ENCODE measurements around the gene SPTLC2.
A peak's percentile ranks its signal among the peaks of the same experiment; 100 is the strongest.

SPTLC2 gene

GRCh38 chr14:77498120-77498979 is 118.1 kb downstream of the SPTLC2 start, which contains the start of gene ISM2:
ISM2 (minus strand) TSS chr14:77498816; CDS start chr14:77498793, 23 bp downstream.
- no peak for TF ChIP-seq CTCF (conservative IDR thresholded peaks at IDR 0.05)
- H3K27ac ChIP-seq = peak within 1 kb of the TSS; percentile 11; the same call in 1 of the 2 replicates

- H3K27ac ChIP-seq = no peak overlapping the region
- TF ChIP-seq CTCF (conservative IDR thresholded peaks at IDR 0.05) = no peak
Measured at GRCh38 chr14:77495334-77495733, 121.1 kb downstream of the SPTLC2 start.

- no peak for TF ChIP-seq CTCF (conservative IDR thresholded peaks at IDR 0.05)
Measured at GRCh38 chr14:77491056-77491455, 125.4 kb downstream of the SPTLC2 start.

GRCh38 chr14:77490347-77490986 is 126.0 kb downstream of the SPTLC2 start:
- H3K27ac ChIP-seq = no peak overlapping the region
- TF ChIP-seq CTCF (conservative IDR thresholded peaks at IDR 0.05) = no peak

More at GRCh38 chr14:77491056-77491455, 125.4 kb downstream of the SPTLC2 start:
- no peak overlapping the region for H3K27ac ChIP-seq

GRCh38 chr14:77489041-77489440 is 127.4 kb downstream of the SPTLC2 start:
- no peak for TF ChIP-seq CTCF (conservative IDR thresholded peaks at IDR 0.05)
- no peak overlapping the region for H3K27ac ChIP-seq

GRCh38 chr14:77488558-77488957 is 127.9 kb downstream of the SPTLC2 start:
- H3K27ac ChIP-seq = no peak overlapping the region
- TF ChIP-seq CTCF (conservative IDR thresholded peaks at IDR 0.05) = no peak

GRCh38 chr14:77485901-77486678 is 130.3 kb downstream of the SPTLC2 start:
- no peak for TF ChIP-seq CTCF (conservative IDR thresholded peaks at IDR 0.05)
- H3K27ac ChIP-seq = no peak overlapping the region

Data from VCaP (cell line).